ENCODE data around the gene FSTL4. TPM values are rescaled to one million over a fixed set of nuclear protein-coding genes. Genes with fewer than 3 reads are reported as not detected.

The FSTL4 gene
- total RNA-seq, 1 donor from 2014 or later: 0.11 TPM

DNA sequence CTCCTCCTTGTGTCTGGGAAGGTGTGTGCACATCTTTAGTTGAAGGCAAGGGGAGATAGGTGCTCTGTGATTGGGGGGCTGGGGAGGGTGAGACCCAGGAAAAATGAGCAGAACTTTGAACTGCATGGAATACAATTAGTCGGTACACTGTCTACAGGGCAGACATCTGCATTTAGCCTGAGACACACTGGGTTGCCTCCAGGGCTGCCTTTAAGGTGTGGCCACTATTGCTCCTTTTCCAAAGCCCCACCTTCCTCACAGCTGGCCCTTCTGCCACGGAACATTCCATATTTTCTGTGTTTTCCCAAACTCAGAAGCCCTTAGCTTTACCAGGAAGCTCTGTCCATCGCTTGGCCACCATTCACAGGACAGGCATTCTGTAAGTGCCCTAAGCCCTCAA is 312.6 kb downstream of the FSTL4 start:
- DNase-seq (ENCODE audit: low read depth): no peak

DNA sequence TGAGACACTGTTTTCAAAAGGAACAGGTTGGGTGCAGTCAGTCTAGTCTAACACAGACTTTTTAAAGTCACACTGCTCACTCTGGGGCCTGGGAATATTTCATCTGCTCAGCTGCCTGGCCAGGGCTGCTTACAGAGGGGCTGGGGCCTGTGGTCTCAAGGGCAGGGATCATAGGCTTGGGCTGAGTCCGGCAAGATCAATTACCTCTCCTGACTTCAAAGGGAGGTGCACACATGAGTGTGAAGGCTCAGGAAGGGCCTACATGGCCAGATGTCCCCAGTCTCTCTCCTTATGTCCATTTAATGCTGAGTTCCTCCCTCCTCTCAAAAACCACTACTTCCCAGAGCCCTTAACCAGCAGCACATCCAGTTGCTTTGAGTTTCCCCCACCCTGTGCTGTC is 313.3 kb downstream of the FSTL4 start:
- no peak for DNase-seq (ENCODE audit: low read depth)

DNA sequence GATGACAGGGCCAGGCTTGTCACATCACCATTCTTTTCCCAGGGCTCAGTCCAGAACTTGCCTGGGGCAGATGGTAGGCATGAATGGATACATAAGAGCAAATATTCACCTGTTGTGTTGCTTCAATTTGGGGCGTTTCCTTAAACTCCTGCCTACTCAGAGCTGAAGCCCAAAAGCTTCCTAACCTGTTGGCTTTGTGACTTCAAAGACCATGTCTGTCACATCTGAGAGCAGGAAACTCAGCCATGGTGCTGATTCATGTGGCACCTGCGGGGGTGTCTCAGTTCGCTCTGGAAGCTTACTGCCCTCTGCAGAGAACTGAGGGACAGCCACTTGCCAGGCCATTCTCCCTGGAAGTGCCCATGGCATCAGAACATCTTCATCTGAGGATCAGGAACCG is 313.9 kb downstream of the FSTL4 start:
- no peak for DNase-seq (ENCODE audit: low read depth)

DNA sequence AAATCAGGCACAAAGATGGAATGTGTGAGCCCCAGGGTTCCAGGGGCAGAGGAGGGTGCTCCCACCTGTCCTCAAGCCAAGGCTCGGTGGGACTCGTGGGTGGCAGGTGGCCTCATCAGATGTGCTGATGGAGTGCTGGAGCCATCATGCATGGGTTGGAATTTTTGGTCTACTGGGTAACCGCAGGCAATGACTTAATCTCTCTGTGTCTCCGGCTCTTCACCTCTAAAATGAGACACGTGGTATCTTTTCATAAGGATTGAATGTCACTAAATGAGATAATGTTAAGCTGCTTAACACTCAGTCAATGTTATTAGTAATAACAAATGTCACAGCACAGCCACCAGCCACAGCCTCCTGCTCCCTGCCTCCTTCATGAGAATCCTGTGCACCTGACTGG is 315.0 kb downstream of the FSTL4 start:
- DNase-seq (ENCODE audit: low read depth): peak; percentile 69

DNA sequence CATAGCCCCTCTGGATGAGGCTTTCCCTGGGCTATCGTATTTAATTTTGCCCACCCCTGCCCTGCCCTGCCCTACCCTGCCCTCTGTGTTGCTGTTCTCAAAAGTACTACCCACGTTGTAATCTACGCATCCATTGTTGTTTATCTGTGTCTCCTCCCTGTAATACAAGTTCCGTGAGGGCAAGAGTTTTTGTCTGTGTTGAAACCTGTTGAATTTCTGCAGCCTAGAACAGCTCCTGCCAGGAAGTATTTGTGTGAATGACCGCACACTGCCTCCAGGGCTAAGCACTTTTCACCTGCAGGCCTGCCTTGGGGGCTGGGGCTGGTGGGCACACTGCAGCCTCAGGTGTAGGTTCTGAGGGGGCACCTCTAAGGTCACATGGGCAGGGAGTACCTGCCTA is 315.7 kb downstream of the FSTL4 start:
- DNase-seq (ENCODE audit: low read depth): no peak

DNA sequence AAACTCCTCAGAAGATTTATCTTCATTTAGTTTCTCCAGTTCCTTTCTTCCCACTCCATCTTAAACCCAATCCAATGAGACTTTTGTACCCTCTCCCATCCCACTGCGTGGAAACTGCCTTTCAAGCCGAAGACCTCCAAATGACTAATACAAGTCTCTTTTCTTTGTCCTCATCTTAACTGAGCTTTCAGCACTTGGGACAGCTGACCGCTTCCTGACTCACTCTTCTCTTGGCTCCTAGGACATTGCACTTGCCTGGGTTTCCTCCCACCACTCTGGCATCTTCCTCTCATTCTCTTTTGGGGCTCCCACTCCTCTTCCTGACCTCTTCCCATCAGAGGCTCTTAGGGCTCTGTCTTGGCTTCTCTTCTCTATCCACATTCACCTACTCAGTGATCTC is 316.8 kb downstream of the FSTL4 start:
- DNase-seq (ENCODE audit: low read depth): peak; percentile 47

DNA sequence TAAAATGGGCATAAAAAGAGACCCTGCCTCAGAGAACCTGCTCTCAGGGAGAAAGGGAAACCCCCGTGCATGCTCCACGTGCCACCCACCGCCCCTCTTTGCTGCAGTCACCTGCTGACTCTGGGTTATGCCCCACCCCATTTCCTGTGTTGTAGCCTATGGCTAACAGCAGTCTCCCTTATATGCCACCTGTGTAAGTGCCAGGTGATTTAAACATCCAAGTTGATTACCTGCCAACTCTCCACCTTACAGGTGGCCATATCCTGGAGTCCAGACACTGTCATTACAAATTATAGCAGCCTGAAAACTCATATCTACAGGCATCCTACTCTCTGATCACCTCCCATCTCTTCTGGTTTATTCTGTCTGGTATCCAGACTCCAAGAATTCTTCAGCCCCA is 318.0 kb downstream of the FSTL4 start:
- DNase-seq (ENCODE audit: low read depth): no peak

DNA sequence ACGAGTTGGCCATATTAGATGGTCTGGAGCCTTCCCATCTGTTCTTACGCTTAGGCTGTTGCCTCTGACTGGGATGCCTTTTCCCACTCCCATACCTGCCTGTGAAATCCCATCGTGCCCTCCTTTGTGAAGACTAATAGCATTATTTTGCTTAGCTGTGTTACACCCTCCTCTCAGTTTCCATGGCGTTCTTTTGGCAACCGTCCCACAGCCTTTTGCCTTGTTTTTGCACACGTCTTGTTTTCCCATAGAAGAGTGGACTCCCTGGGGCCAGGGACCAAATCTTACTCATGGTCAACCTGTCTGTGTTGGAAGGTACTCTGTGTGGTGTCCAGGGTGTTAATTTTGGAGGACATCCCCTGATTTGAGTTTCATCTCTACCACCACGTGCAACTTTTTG is 318.4 kb downstream of the FSTL4 start:
- DNase-seq (ENCODE audit: low read depth): no peak

DNA sequence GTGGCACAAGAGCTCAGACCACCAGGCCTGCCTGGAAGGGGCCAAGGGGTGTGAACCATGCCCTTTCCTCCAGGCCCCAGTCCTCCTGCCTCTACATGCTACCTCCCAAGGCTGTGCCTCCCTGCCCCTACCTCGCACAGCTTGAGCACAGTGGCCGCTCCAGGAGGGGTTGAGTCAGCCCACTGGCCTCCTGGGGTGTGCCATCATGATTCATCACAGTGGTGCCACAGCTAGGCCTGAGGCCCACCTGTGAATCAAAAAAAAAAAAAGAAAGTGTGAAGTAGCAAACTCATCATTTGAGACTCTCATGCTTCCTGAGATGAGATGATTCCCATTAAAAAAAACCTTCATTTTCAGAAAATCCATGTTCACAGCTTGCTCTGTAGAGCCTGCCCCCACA is 320.0 kb downstream of the FSTL4 start:
- DNase-seq (ENCODE audit: low read depth): no peak

DNA sequence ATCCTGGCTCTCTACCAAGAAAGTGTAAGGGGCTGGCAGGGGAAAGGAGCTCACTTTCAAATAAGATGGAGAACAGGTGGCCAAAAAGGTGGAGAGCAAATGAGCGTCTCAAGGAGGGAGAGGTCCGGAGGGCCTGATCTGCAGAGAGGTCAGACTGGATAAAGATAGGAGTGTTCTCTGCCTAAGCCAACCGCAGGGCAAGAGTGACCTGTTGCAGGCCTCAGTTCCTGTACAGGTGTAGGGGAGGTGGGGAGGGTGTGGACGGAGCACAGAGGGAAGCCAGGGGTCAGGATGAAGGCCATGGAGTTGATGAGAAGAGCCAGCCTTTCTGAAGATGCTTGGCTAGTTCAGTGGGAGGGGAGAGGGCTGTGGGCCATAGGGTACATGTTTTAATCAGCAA is 320.8 kb downstream of the FSTL4 start:
- no peak for DNase-seq (ENCODE audit: low read depth)

DNA sequence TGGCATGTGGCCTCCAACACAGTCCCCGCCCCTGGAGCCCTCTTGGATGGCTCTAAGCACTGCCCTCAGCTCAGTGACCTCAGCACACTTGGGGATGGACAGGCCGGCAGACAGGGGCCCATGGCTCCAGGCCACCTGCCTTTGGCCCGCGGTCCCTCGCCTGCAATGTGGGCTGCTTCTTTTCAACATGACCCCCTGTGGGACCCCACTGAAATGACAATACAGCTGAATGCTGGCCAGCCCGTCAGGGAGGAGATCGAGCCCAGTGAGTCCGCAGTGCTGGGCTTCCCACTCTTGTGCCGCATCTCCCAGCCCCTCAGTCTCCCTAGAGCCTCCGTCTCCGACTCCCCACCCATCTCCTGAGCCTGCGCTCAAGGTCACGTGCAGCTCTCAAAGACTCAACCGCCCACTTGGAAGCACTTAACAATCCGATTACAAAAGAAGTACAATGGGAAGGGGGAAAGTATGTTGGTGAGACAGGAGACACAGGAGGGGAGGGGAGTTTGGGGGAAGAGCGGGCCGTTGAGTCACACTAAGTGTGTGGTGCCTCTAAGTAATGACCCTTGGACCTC is 321.6 kb downstream of the FSTL4 start:
- no peak for DNase-seq (ENCODE audit: low read depth)

DNA sequence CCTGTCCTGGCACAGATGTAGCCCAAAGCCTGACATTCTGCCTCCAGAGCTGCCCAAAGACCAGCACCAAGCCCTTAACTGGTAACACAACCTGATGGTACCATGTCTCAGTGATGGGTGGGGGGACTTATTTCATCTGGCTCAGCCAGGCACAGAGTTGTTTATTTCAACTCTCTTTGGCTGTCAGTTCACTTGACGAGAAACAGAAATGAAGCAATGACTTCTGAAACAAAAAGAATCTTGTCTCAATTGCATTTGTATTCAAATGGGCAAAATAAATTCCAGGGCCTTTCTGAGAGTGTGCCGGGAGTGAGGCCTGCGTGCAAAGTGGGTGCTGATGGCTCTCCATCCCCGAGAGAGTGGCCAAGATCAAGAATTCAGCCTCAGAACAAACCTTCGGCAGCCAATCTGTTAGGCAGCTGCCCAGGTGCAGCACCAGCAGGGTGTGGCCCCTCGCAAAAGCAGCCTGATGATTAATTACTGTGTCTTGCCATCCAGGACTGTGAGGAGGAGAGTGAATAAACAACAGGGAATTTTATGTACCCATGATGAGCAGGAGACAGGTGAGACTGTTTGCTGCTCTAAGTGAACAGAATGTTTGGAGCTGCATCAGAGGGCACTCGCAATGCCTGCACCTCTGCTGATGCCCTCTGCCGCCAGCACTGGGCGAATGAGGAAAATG is 322.5 kb downstream of the FSTL4 start:
- no peak for DNase-seq (ENCODE audit: low read depth)

DNA sequence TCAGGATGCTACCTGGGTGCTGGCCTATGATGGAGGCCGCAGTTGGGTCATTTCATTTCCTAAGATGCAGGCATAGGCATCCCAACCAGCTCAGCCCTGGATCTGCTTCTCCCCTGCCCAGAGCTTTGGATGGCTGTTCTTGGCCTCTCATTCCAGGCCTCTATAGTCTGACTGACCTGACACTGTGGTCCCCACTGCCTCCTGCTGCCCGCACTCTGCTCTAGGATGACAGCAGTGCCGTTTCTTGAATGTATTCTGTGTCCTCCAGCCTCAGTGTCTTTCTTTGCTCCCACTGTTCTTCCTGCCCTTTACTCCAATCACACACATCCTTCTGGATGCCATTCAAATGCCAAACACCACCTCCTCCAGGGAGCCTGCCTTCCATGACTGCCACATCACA is 324.8 kb downstream of the FSTL4 start:
- peak; percentile 54 for DNase-seq (ENCODE audit: low read depth)

DNA sequence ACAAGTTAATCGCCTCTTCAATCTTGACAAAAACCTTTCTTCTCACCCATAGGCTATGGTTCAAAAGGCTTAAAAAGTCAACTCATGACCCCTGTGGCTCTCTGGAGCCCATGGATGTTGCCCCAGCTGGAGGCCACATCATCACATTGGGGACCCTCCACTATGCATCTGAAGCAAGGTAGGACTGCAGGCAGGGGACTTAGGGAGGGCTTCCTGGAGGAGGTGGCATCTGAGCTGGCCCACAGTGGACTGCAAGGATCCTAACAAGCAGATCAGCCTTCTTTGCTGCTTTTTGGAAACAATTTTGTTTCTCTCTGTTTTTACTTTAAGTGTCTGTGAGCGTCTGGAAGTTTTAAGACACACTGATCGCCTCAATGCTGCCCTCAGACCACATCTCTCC is 325.9 kb downstream of the FSTL4 start:
- no peak for DNase-seq (ENCODE audit: low read depth)

DNA sequence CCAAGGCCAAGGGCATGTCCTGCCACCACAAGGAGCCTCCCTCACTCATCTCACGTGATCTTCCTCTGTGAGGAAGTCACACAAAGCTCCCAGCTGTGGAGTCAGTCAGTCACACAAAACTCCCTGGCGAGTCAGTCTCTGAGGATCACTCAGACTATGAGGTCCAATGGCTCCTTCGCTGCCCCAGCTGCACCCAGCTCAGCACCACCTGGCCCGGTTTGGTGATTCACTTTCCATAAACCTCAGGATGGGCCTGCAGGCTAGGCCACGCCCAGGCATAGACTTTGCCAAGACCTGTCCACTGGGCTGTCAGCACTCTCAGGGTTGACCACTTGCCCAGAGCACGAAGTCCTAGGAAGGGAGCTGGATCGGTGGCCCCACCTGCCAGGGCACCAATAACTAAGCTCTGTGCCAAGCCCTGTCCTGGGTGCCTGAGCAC is 326.7 kb downstream of the FSTL4 start:
- peak; percentile 96 for DNase-seq (ENCODE audit: low read depth)

DNA sequence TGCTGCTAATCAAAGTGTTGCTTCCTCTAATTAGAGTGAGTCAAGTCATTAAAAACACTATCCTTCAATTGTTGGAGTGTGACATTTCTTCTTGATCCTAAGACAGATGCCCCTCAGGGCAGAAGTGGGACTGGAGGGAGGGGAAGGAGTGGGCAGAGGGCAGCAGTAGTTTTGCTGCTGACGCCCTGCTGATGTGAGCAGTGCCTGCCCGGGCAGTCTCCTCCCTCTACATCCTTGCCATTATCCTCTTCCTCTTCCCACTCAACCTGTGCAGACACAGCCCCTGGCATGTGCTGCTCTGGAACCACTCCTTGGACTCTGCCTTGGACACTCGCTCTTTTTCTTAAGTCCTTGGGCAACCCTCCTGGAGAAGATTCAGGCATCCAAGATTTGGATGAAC is 328.0 kb downstream of the FSTL4 start:
- no peak for DNase-seq (ENCODE audit: low read depth)

DNA sequence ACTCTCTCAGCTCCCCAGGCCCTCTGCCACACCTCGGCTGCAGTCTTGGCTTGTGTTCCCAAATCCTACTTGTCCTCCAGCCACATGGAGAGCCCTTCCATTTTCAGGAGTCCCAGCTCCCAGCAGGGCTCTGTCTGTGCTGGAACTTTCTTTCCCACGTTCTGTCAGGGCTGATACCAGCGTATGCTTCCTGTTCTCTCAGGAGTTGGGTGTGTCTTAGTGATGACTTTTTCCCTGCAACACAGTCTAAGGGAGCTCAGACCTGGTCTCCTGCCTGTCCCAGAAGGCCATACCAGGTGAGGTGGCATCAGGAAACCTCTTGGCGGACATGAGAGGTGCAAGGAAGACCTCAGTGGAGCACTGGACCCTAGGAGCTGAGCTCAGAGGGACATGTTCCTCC is 334.0 kb downstream of the FSTL4 start:
- no peak for DNase-seq (ENCODE audit: low read depth)

DNA sequence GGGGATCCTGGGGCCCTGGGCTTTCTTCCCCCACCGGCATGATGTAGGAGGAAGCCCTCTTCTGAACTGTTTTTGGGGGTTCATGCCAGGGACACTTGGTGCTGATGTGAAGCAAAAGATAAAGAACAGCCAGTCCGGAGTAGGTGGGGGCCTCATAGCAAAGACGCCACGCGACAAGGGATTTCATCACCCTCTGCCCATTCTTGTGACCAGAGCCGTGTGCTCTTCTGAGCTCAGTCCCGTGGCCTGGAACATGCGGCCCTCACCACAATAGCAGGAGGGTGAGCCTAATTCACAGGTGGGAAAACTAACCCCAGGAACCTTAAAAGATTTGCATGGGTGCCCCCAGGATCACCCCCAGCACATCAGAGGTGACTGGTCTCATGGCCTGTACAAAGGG is 334.6 kb downstream of the FSTL4 start:
- no peak for DNase-seq (ENCODE audit: low read depth)

DNA sequence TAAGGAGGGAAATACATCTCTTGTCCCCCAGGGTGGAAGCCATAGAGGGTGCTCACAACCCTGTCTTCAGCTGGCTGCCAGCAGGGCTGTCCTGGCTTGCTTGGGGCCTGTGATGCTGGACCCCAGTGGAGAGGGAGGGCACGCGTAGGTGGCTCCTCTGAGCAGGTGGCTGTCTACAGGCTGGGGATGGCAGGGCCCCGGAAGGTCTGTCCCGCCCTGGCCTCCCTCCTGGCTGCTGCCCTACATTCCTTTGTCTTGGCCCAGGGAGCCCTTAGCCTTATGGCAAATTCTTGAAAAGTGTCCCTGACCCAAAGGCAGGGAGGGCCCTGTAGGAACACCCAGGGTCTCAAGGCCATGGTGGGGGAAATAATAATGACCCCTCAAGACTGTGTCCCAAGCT is 336.2 kb downstream of the FSTL4 start:
- DNase-seq (ENCODE audit: low read depth): no peak

DNA sequence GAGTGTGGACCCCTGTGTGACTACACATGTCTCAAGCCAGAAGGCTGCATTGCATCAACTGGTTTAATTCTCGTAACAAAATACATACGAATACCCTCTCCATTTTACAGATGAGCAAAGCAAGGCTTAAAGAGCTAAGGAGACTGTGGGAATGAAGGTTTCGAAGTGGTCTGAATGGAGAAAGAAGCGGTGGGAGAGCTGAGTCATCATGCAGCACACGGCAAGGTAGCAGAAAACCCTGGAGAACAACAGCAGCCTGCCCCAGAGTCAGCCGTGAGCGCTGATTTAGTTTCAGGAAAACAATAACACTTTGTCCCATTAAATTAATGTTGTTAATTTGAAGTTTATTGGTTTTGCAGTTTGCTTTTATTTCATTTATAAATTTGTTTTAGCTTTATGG is 336.7 kb downstream of the FSTL4 start:
- DNase-seq (ENCODE audit: low read depth): no peak

DNA sequence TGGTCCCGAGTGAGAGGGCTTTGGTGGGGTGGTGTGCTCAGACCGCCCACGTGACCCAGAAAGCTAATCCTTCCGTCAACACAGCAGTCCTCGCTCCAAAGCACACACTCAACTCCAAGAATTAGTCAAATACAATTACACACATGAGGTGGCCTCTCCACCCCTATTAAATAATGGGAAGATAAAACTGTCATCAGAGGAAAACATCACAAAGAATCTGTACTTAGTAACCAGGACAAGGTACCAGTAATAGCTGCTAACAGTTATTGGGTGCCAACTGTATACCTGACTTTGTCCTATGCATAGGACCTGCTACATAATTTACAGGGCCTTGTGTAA is 337.8 kb downstream of the FSTL4 start:
- DNase-seq (ENCODE audit: low read depth): no peak

DNA sequence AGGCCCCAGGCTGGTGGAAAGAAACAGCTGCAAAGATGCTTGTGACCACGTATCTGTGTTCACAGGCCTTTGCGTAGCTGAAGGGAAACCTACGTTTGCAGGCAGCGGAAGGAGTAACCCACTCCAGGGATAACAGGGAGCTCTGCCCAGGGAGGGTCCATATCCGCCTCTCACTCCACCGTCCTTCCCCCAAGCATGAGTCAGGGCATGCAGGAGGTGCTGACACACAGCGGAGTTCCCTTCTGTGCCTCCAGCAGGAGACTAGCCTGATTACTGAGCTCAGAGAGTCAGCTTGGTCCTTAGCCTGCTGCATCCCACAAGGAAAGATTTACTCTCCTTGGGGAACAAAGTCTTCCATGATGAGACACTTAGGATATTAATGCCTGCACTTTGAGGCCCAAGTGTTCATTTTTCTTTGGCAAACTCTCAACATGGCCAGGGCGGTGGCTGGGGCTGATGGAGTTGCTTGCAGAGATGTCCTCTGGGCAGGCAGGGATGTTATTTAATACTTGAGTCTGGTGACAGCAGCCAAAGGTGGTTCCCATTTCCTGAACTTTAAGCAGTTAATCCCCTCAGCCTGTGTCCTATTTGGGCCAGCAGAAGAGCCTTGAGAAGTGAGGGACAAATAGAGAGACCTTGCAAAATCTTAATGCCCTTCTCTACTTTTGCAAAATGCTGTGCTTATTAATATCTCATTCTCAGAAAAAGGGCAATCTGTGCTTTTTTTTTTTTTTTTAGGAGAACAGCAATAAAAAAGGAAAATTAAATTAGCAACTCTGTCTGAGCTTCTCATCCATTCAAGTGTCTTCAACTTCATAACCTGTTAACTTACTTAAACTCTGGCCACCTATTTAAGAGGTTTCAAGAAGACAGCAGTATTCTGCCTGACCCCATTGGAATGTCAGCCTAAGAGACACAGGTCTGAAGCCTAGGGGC is 338.4 kb downstream of the FSTL4 start:
- DNase-seq (ENCODE audit: low read depth): peak; percentile 84

DNA sequence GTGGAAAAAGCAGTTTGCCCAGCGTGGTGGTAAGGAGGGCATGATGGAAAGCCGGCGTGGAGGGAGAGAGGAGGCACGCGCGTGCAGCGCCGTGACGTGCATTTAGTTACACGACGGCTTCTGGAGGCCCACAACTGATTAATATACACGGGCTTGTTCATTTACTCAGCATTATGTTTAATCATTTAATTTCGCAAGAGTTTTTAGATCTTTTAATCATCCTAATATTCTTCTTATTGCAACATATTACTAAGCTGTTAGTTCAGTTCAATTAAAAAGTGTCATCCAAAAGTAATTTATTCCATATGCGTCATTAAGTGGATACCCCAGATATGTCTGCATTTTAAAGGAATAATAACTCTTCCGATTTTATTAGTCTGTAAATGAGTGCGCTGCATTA is 340.0 kb downstream of the FSTL4 start:
- DNase-seq (ENCODE audit: low read depth): no peak

All from myocyte (in vitro differentiated cells).